IPS-NIHi7 (cell line): Measurements from ENCODE around the gene PACC1.
"Not testable (repeated sequence)": the region's sequence is repeated elsewhere in the genome, so short reads cannot be mapped to it uniquely, and the experiment has no call there.

Experiments used
- DNase-seq: peaks from one replicate; pipeline ENCODE4 v3.0.0; 2012; ENCODE audit warnings: mixed read lengths; ENCODE audit errors: extremely low spot score

PACC1 gene

DNA sequence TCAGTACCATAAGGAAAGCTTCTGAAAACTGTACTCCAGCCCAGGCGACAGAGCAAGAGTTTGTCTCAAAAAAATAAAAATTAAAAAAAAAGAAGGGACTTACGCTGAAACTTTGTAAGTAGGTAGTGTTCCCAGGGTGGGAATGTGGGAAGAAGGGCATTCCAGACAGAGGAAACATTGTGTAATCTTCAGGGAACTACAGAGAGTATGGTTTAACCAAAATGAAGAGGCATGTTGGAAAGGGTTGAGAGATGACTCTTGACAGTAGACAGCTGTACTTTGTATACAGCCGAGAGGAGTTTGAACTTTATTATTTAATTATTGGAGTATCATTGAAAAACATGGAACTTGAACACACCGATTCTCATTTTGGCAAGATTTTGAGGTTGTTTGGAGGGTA, 86.4 kb downstream of the PACC1 start:
- DNase-seq, result no peak

DNA sequence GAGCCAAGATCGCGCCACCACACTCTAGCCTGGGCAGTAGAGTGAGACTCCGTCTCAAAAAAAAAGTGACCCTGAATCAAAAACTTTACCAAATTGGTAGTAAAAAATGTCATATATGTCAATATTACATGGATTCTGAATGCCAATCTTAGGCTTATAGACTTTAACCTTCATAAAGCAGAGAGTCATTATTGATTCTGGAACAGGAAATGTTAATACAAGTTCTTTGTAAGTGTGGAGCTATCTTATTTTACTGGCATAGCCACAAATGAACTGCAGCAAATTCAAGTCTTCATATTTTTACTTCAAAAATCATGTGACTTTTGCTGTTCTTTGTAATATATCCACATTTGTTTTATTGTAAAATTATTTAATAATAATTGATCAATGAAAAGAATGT, 88.1 kb downstream of the PACC1 start:
- no peak for DNase-seq

DNA sequence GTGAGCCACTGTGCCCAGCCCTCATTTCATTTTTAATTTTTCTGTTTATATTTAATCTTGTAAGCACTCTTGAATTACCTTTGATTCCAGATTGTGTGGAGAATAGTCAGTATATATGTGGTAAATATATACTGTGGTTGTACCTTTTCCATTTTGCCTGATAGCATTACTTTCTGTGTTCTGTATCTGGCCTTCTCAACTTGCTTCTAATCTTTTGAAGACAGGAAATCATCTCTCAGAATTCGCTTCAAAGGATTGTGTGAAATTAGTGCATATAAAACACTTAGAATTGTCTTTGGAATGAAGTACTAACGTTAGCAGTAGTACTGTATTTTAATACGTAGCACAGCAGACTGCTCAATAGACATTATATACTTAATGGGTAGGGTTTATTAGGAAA, 91.6 kb downstream of the PACC1 start:
- DNase-seq, result no peak

DNA sequence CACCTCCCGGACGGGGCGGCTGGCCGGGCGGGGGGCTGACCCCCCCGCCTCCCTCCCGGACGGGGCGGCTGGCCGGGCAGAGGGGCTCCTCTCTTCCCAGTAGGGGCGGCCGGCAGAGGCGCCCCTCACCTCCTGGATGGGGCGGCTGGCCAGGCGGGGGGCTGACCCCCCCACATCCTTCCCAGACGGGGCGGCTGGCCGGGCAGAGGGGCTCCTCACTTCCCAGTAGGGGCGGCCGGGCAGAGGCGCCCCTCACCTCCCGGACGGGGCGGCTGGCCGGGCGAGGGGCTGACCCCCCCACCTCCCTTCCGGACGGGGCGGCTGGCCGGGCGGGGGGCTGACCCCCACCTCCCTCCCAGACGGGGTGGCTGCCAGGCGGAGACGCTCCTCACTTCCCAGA, 93.7 kb downstream of the PACC1 start:
- not testable (repeated sequence) for DNase-seq

DNA sequence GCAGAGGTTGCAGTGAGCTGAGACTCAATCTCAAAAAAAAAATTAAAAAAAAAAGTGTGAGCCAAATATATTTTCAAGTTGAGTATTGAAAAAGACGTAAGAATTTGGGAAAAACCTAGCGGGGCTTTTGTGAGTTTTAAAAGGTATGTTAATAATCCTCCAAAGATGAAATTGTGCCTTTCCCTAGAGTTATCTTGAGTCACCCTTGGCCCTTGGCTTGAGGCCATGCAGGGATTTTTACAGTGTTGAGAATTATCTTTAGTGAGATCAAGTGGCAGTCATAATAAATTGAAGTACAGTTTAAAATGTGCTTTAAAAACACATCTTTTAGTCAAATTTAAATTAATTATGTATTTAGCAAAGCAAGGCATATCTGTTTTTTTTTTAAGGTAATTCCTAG, 96.8 kb downstream of the PACC1 start:
- DNase-seq, result no peak

DNA sequence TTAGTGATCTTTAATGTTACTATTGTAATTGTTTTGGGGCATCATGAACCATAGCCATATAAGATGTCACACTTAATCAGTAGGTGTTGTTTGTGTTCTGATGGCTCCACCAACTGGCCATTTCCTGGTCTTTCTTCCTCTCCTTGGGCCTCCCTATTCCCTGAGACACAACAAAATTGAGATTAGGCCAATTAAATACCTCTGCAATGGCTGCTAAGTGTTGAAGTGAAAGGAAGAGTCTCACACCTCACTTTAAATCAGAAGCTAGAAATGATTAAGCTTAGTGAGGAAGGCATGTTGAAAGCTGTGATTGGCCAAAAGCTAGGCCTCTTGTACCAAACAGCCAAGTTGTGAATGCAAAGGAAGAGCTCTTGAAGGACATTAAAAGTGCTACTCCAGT, 98.8 kb downstream of the PACC1 start:
- peak; percentile 20 for DNase-seq

DNA sequence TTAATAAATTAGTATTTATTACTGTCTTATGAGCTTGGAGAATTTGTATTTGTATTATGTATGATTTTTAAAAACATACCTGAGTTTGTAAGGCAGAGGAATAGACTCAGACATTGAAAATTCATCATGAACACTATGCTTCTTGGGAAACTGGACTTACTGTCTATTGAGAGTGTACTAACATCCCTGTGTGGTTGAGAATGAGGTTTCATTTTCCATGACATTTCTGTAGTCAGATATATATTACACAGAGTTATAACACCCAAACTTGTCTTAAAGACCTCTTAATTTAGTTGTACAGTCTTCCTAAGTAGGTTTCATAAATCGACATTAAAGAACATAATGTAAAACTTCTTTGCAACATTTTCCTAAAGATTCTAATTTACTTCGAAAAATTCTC, 99.5 kb downstream of the PACC1 start:
- DNase-seq, result no peak
